Measurements from ENCODE around the gene TMEM150A. TPM values are rescaled to one million over a fixed set of nuclear protein-coding genes. Genes with fewer than 3 reads are reported as not detected.
"Not testable (repeated sequence)": the region's sequence is repeated elsewhere in the genome, so short reads cannot be mapped to it uniquely, and the experiment has no call there.

TMEM150A gene
- total RNA-seq, 1 donor from 2014 or later, result 4.4 TPM

GRCh38 chr2:85595301-85596025, 7.0 kb downstream of the TMEM150A start, which contains the start of gene RNF181:
RNF181 (plus strand) TSS chr2:85595745; CDS start chr2:85595764, 19 bp downstream.
- intact Hi-C loops (cut with micrococcal nuclease), result loop anchor here (1.0 to 5.0 kb wide), 11 partner anchors 10 to 267 kb away; partner anchors contain the start of genes C2orf68, ELMOD3, GGCX and MAT2A

GRCh38 chr2:85594715-85595300, 7.7 kb downstream of the TMEM150A start:
- intact Hi-C loops (cut with micrococcal nuclease), result loop anchor here (1.0 to 5.0 kb wide), 11 partner anchors 10 to 267 kb away; partner anchors contain the start of genes C2orf68, ELMOD3, GGCX and MAT2A

GRCh38 chr2:85593023-85593422, 9.5 kb downstream of the TMEM150A start:
- intact Hi-C loops (cut with micrococcal nuclease), result no loop called here

- intact Hi-C loops (cut with micrococcal nuclease), result not testable (repeated sequence)
These were observed 10.2 kb downstream of the TMEM150A start for GRCh38 chr2:85592299-85592698.

GRCh38 chr2:85591563-85591962, 10.9 kb downstream of the TMEM150A start:
- intact Hi-C loops (cut with micrococcal nuclease), result no loop called here

GRCh38 chr2:85590950-85591349, 11.5 kb downstream of the TMEM150A start:
- intact Hi-C loops (cut with micrococcal nuclease), result no loop called here

GRCh38 chr2:85589982-85590791, 12.3 kb downstream of the TMEM150A start:
- intact Hi-C loops (cut with micrococcal nuclease), result no loop called here

- intact Hi-C loops (cut with micrococcal nuclease), result no loop called here
These were observed 13.3 kb downstream of the TMEM150A start for GRCh38 chr2:85589181-85589580.

GRCh38 chr2:85588645-85589044, 13.9 kb downstream of the TMEM150A start:
- intact Hi-C loops (cut with micrococcal nuclease), result no loop called here

- intact Hi-C loops (cut with micrococcal nuclease), result no loop called here
These were observed 14.3 kb downstream of the TMEM150A start for GRCh38 chr2:85588236-85588635.

- intact Hi-C loops (cut with micrococcal nuclease), result loop anchor here (1.0 kb wide), 2 partner anchors 8 to 10 kb away; partner anchors contain the start of genes RNF181 and VAMP8
These were observed 16.8 kb downstream of the TMEM150A start for GRCh38 chr2:85585781-85586105.

- intact Hi-C loops (cut with micrococcal nuclease), result loop anchor here (1.0 kb wide), 3 partner anchors 8 to 24 kb away; partner anchors contain the start of genes GGCX, RNF181 and VAMP8
These were observed 17.4 kb downstream of the TMEM150A start for GRCh38 chr2:85584857-85585780.

- intact Hi-C loops (cut with micrococcal nuclease), result loop anchor here (1.0 kb wide), 1 partner anchor 23 kb away; the partner anchor contains the start of gene GGCX
These were observed 18.1 kb downstream of the TMEM150A start, which contains the start of gene VAMP5 for GRCh38 chr2:85584354-85584856. VAMP5 (plus strand) TSS chr2:85584431; CDS start chr2:85584491, 60 bp downstream.

GRCh38 chr2:85583667-85584353, 18.7 kb downstream of the TMEM150A start:
- intact Hi-C loops (cut with micrococcal nuclease), result loop anchor here (1.0 kb wide), 1 partner anchor 23 kb away; the partner anchor contains the start of gene GGCX

GRCh38 chr2:85582492-85582891, 20.0 kb downstream of the TMEM150A start:
- intact Hi-C loops (cut with micrococcal nuclease), result no loop called here

GRCh38 chr2:85580206-85580605, 22.3 kb downstream of the TMEM150A start:
- intact Hi-C loops (cut with micrococcal nuclease), result no loop called here

- intact Hi-C loops (cut with micrococcal nuclease), result no loop called here
These were observed 23.1 kb downstream of the TMEM150A start for GRCh38 chr2:85579266-85579935.

GRCh38 chr2:85578243-85579180, 24.0 kb downstream of the TMEM150A start:
- intact Hi-C loops (cut with micrococcal nuclease), result loop anchor here (1.0 kb wide), 2 partner anchors 17 to 38 kb away; partner anchors contain the start of gene RNF181

Measured in T-helper 1 cell treated with Interleukin-12 subunit alpha and Interleukin-12 subunit beta and Interleukin-4 antibody, amounts not matched to agents 30 ng/mL and 1 ng/mL, for 36 hours (primary cell).